ENCODE results near the gene NFIA.

GRCh38 chr1:61460191-61460590 lies 377.8 kb downstream of the NFIA start:
- TF ChIP-seq ZNF143 (CRISPR knock-in tag; IDR thresholded peaks at IDR 0.05) = no peak
- no peak for TF ChIP-seq NONO (IDR thresholded peaks at IDR 0.05; ENCODE audit: low read depth in 2 of 2, low read length in 1 of 2)
